GM12878 (cell line): ENCODE data around the gene OSTN. TPM values are rescaled to one million over a fixed set of nuclear protein-coding genes. Genes with fewer than 3 reads are reported as not detected.

Experiments used
- ATAC-seq: fragments of 200-7000 bp; cut with Tn5 transposase; 3 replicates; pipeline ENCODE4 v1.9.1; 2020; ENCODE audit warnings: mild to moderate bottlenecking, moderate library complexity
- BruUV-seq: library from RNA; stranded (reverse); fragments of 400-500 nt; replicated peaks from 2 replicates; lab custom pipeline; 2021; lab: Mats Ljungman, UMichigan
- CTCF ChIA-PET: fragments of 300-600 bp; sonication (Branson Sonifier 250); formaldehyde crosslinking; extraction: SDS; loops from one replicate; lab custom pipeline; 2021; ENCODE audit warnings: inconsistent platforms; lab: Yijun Ruan, JAX
- POLR2A ChIA-PET: fragments of 350-600 bp; formaldehyde crosslinking; extraction: SDS; loops from one replicate; lab custom pipeline; 2021; ENCODE audit warnings: inconsistent platforms; lab: Charles Lee
- RAD21 ChIA-PET: fragments of 300-600 bp; sonication (Branson Sonifier 250); formaldehyde crosslinking; loops from one replicate; lab custom pipeline; 2023; ENCODE audit warnings: antibody characterized with exemption; ENCODE audit not compliant: unreplicated experiment; lab: Charles Lee
- SMC1A ChIA-PET: fragments of 300-600 bp; sonication (Branson Sonifier 250); formaldehyde crosslinking; loops from one replicate; lab custom pipeline; 2023; ENCODE audit not compliant: unreplicated experiment, uncharacterized antibody; lab: Charles Lee
- DNase-seq: peaks from one replicate; pipeline ENCODE4 v3.0.0-alpha.2; 2011; ENCODE audit warnings: low read depth, low spot score
- FAIRE-seq: peaks from 3 replicates; lab custom pipeline; 2011; peaks lifted over from hg19 to GRCh38; lab: Jason Lieb, UNC
- H2AFZ ChIP-seq: 2 replicates; pipeline ENCODE4 v1.6.0; 2011; ENCODE audit warnings: low read depth, low read length, control low read depth; ENCODE audit not compliant: control insufficient read depth
- H3K27ac ChIP-seq: 2 replicates; pipeline ENCODE4 v1.5.1; 2011; ENCODE audit warnings: control low read depth; ENCODE audit not compliant: control insufficient read depth, insufficient read depth
- H3K27me3 ChIP-seq, 2 experiments: replicated peaks in 1 of 2; 2 replicates each; pipeline versions ENCODE4 v1.6.0 to v1.6.1; 2011; ENCODE audit warnings: low read length in 1 of 2; ENCODE audit not compliant: control insufficient read depth in 2 of 2, insufficient read depth in 2 of 2
- H3K36me3 ChIP-seq, 2 experiments: 2 replicates each; pipeline ENCODE4 v1.5.1; 2011; ENCODE audit warnings: low read length in 1 of 2; ENCODE audit not compliant: control insufficient read depth in 2 of 2, insufficient read depth in 2 of 2
- H3K4me1 ChIP-seq: 2 replicates; pipeline ENCODE4 v1.6.1; 2011; ENCODE audit warnings: mild to moderate bottlenecking, low read length, moderate library complexity, mixed read lengths; ENCODE audit not compliant: control insufficient read depth, insufficient read depth
- H3K4me2 ChIP-seq: 2 replicates; pipeline ENCODE4 v1.6.0; 2011; ENCODE audit warnings: control low read depth; ENCODE audit not compliant: control insufficient read depth, insufficient read depth
- H3K4me3 ChIP-seq: fragments of 200-600 bp; sonication (generic); 2 replicates; pipeline ENCODE4 v1.5.1; 2016
- H3K79me2 ChIP-seq: 2 replicates; pipeline ENCODE4 v1.6.0; 2011; ENCODE audit warnings: low read length; ENCODE audit not compliant: control insufficient read depth, insufficient read depth
- H3K9ac ChIP-seq: 2 replicates; pipeline ENCODE4 v1.8.0; 2011; ENCODE audit warnings: low read length, control low read depth, mixed read lengths; ENCODE audit not compliant: control insufficient read depth, insufficient read depth
- H3K9me3 ChIP-seq: replicated peaks from 3 replicates; pipeline ENCODE4 v1.5.1; 2011; ENCODE audit warnings: mild to moderate bottlenecking, low read length; ENCODE audit not compliant: control insufficient read depth, insufficient read depth
- H4K20me1 ChIP-seq: 2 replicates; pipeline ENCODE4 v1.6.0; 2011; ENCODE audit not compliant: control insufficient read depth, insufficient read depth
- CREB1 ChIP-seq: IDR thresholded peaks from 2 replicates; pipeline ENCODE4 v1.6.1; 2012; ENCODE audit warnings: low read depth, mild to moderate bottlenecking, inconsistent platforms
- ESRRA ChIP-seq: IDR thresholded peaks from 2 replicates; pipeline ENCODE4 v1.6.1; 2012; ENCODE audit warnings: mild to moderate bottlenecking, low read length, improper control_type of control experiment
- FOXM1 ChIP-seq: IDR thresholded peaks from 2 replicates; pipeline ENCODE4 v1.6.1; 2012; ENCODE audit warnings: low read depth, mild to moderate bottlenecking, inconsistent platforms, low read length, moderate library complexity
- HDAC6 ChIP-seq: fragments of 200-600 bp; sonication (generic); IDR thresholded peaks from one replicate; pipeline ENCODE4 v1.8.0; 2017; ENCODE audit warnings: antibody characterized with exemption; ENCODE audit not compliant: unreplicated experiment
- KDM1A ChIP-seq: fragments of 200-600 bp; sonication (generic); IDR thresholded peaks from 2 replicates; pipeline ENCODE4 v1.6.1; 2016; ENCODE audit warnings: borderline replicate concordance
- KLF5 ChIP-seq: fragments of 450-650 bp; IDR thresholded peaks from 2 replicates; pipeline ENCODE4 v1.6.1; 2014; ENCODE audit warnings: mild to moderate bottlenecking; ENCODE audit not compliant: partially characterized antibody
- MYB ChIP-seq: fragments of 150-350 bp; IDR thresholded peaks from 2 replicates; pipeline ENCODE4 v1.6.1; 2014; ENCODE audit warnings: mild to moderate bottlenecking, low read depth, low read length, borderline replicate concordance
- MYC ChIP-seq: IDR thresholded peaks from 2 replicates; pipeline ENCODE4 v1.6.1; 2011; ENCODE audit warnings: mild to moderate bottlenecking, low read length, moderate library complexity, inconsistent platforms; ENCODE audit not compliant: insufficient read depth, insufficient replicate concordance, insufficient read length, severe bottlenecking
- NFYA ChIP-seq: IDR thresholded peaks from 2 replicates; pipeline ENCODE4 v1.6.1; 2011; ENCODE audit warnings: low read depth, mild to moderate bottlenecking, low read length, improper control_type of control experiment, borderline replicate concordance
- NR2F1 ChIP-seq: fragments of 450-650 bp; conservative IDR thresholded peaks from 2 replicates; pipeline ENCODE4 v1.6.1; 2017; ENCODE audit warnings: mild to moderate bottlenecking
- SPI1 ChIP-seq: IDR thresholded peaks from 2 replicates; pipeline ENCODE4 v1.6.1; 2011; ENCODE audit warnings: low read depth, mild to moderate bottlenecking, low read length, moderate library complexity, borderline replicate concordance; ENCODE audit not compliant: insufficient read depth
- YY1 ChIP-seq: IDR thresholded peaks from 2 replicates; pipeline ENCODE4 v1.6.1; 2011; ENCODE audit warnings: low read depth, mild to moderate bottlenecking, low read length
- ZBED1 ChIP-seq: IDR thresholded peaks from 2 replicates; pipeline ENCODE4 v1.6.1; 2016; ENCODE audit warnings: borderline replicate concordance
- ZSCAN29 ChIP-seq: fragments of 450-650 bp; IDR thresholded peaks from 2 replicates; pipeline ENCODE4 v1.6.1; 2017; ENCODE audit warnings: mild to moderate bottlenecking, moderate library complexity
- WGBS: methylation state at CpG from one replicate; pipeline ENCODE4 v1.1.6; 2016; ENCODE audit warnings: low lambda C conversion rate; ENCODE audit not compliant: insufficient replicate concordance, insufficient coverage; ENCODE audit errors: missing lambda C conversion rate; 5-methylcytosine and 5-hydroxymethylcytosine counted together
- in situ Hi-C: fragments of 300-500 bp; cut with MboI; formaldehyde crosslinking; loops from 9 replicates; pipeline ENCODE4 v1.14.3; 2018; ENCODE audit warnings: mixed read lengths
- intact Hi-C: fragments of 100-400 bp; cut with micrococcal nuclease; formaldehyde crosslinking; loops from one replicate; pipeline ENCODE4 v1.14.2; 2022; ENCODE audit not compliant: unreplicated experiment
- polyA plus RNA-seq, 11 experiments: library from polyadenylated mRNA; depleted of rRNA in 4 of 11; unstranded in 6 of 11; stranded (reverse) in 5 of 11; fragments of >200 nt; fragmentation: Nextera tagmentation in 4 of 11; fragmentation: Illumina TruSeq in 1 of 11; extraction: Ambion mirVana in 4 of 11; extraction: Trizol in 1 of 11; gene quantifications; 1 replicate in 1 of 11; 2 replicates in 10 of 11; pipeline versions ENCODE4 v1.2.1 to v1.2.3, GENCODE V29; 2011 to 2016; ENCODE audit warnings: inconsistent platforms in 2 of 11, missing spikeins in 2 of 11, low read depth in 1 of 11
- total RNA-seq, 4 experiments: library from RNA; depleted of rRNA in 3 of 4; stranded (reverse); fragments of >200 nt in 3 of 4; fragmentation: Illumina TruSeq in 1 of 4; extraction: Trizol in 1 of 4; gene quantifications; 2 replicates each; pipeline versions ENCODE4 v1.2.1 to v1.2.3, GENCODE V29; 2013 to 2021
- TF ChIP-seq, protein P1 (sequence below): fragments of 150-350 bp; IDR thresholded peaks from 2 replicates; pipeline ENCODE4 v1.6.1; 2016; ENCODE audit warnings: low read depth, low read length

Gene OSTN
- total and polyA plus RNA-seq, 10 of the 15 experiments (the other 5 are each of a cell fraction or from before 2014, with no cell fraction given): 0.04 to 0.27 (median 0.06) TPM; not detected in 6

DNA sequence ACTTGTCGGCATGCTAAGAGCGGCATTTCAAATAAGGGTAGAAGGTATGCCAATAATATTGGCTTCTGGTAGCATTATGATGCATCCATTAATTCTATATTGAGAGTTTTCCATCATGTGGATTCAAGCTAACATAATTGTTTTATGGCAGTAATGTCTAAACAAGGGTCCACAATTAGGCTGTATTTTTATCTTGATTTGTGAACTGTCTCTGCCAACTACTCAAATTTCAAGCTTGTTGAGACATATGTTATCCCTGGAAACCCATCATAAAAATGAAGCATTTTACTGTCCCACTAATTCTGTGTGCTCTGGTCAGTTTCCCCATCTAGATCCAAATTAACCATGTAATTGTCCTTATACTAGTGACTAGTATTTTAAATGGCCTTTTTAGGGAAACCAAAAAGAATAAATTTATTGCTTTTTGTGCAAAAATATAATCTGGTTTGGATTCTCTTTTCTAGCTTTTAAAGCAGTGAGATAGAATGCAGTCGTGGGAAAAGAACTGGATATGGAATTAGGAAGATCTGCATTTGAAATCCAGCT, 1.2 kb upstream of the OSTN start:
- no peak overlapping the region for H3K4me2 ChIP-seq
- no peaks in the 10 kb centered on the region for H3K9me3 ChIP-seq
- ATAC-seq (no peak), DNase-seq (no peak), FAIRE-seq (no peak)
- H3K4me3 ChIP-seq: no peak overlapping the region
- H3K79me2 ChIP-seq: no peaks in the 10 kb centered on the region
- no peaks in the 10 kb centered on the region for H4K20me1 ChIP-seq
- no TSS peak for BruUV-seq
- no peaks in the 10 kb centered on the region for H3K36me3 ChIP-seq
- no peak for TF ChIP-seq KDM1A
- TF ChIP-seq, protein P1, sequence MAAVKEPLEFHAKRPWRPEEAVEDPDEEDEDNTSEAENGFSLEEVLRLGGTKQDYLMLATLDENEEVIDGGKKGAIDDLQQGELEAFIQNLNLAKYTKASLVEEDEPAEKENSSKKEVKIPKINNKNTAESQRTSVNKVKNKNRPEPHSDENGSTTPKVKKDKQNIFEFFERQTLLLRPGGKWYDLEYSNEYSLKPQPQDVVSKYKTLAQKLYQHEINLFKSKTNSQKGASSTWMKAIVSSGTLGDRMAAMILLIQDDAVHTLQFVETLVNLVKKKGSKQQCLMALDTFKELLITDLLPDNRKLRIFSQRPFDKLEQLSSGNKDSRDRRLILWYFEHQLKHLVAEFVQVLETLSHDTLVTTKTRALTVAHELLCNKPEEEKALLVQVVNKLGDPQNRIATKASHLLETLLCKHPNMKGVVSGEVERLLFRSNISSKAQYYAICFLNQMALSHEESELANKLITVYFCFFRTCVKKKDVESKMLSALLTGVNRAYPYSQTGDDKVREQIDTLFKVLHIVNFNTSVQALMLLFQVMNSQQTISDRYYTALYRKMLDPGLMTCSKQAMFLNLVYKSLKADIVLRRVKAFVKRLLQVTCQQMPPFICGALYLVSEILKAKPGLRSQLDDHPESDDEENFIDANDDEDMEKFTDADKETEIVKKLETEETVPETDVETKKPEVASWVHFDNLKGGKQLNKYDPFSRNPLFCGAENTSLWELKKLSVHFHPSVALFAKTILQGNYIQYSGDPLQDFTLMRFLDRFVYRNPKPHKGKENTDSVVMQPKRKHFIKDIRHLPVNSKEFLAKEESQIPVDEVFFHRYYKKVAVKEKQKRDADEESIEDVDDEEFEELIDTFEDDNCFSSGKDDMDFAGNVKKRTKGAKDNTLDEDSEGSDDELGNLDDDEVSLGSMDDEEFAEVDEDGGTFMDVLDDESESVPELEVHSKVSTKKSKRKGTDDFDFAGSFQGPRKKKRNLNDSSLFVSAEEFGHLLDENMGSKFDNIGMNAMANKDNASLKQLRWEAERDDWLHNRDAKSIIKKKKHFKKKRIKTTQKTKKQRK: no peak
- no peak for TF ChIP-seq ZSCAN29
- no peak for TF ChIP-seq ZBED1
- no peak for TF ChIP-seq ESRRA
- no peak for TF ChIP-seq MYB
- TF ChIP-seq NR2F1: no peak
- no peak for TF ChIP-seq YY1
- no peak for TF ChIP-seq FOXM1
- no peak for TF ChIP-seq SPI1
- no peak for TF ChIP-seq HDAC6
- TF ChIP-seq NFYA: no peak
- no peak for TF ChIP-seq KLF5
- TF ChIP-seq MYC: no peak
- TF ChIP-seq CREB1: no peak
- intact Hi-C loops: no loop called here
- ChIA-PET RAD21 (no interaction called here), POLR2A (interaction anchor here (0.6 to 1.0 kb wide), 2 partner anchors 176 to 1733 kb away, joined by 3 to 5 read pairs; no protein-coding TSS in a partner anchor), CTCF (interaction anchor here (1.0 to 1.3 kb wide), 2 partner anchors 8 to 48 kb away, joined by 3 to 4 read pairs; no protein-coding TSS in a partner anchor), SMC1A (no interaction called here)
- WGBS: 60% methylated on average over 3 of the region's 3 CpGs
- H2AFZ ChIP-seq: no peak overlapping the region
- H3K27me3 ChIP-seq: no peaks in the 10 kb centered on the region
- H3K9ac ChIP-seq: no peak overlapping the region
- H3K27ac ChIP-seq: no peak overlapping the region
- no peaks in the 10 kb centered on the region for H3K4me1 ChIP-seq
- in situ Hi-C loops: no loop called here
